Stomach (tissue), 9 donors: Measurements from ENCODE around the gene CHST6. TPM values are rescaled to one million over a fixed set of nuclear protein-coding genes. Genes with fewer than 3 reads are reported as not detected.

Experiments
- DNase-seq, 2 donors: peaks; one replicate each; pipeline versions ENCODE4 v3.0.0 to v3.0.0-alpha.2; 2013 to 2019
- H3K27ac ChIP-seq, 5 donors: fragments of 200-600 bp in 4 of 5; sonication (generic) in 4 of 5; one replicate each; pipeline ENCODE4 v1.5.1; 2013 to 2019; ENCODE audit warnings: mild to moderate bottlenecking in 1 of 5, moderate library complexity in 1 of 5
- H3K27me3 ChIP-seq, 3 donors: fragments of 200-600 bp; sonication (generic); one replicate each; pipeline ENCODE4 v1.5.1; 2017 to 2019; ENCODE audit warnings: mixed run types in 1 of 3
- H3K36me3 ChIP-seq, 4 donors: fragments of 200-600 bp; sonication (generic); 1 replicate in 3 of 4; 2 replicates in 1 of 4; pipeline ENCODE4 v1.5.1; 2016 to 2019
- H3K4me1 ChIP-seq, 4 donors: fragments of 200-600 bp; sonication (generic); one replicate each; pipeline ENCODE4 v1.5.1; 2016 to 2019
- H3K4me3 ChIP-seq, 4 donors: fragments of 200-600 bp; sonication (generic) in 3 of 4; one replicate each; pipeline ENCODE4 v1.5.1; 2016 to 2019; ENCODE audit warnings: mild to moderate bottlenecking in 1 of 4
- H3K9me3 ChIP-seq, 4 donors: fragments of 200-600 bp; sonication (generic); one replicate each; pipeline ENCODE4 v1.5.1; 2016 to 2019
- CTCF ChIP-seq, 7 experiments: fragments of 450-650 bp in 4 of 7; fragments of 200-600 bp in 3 of 7; sonication (generic) in 3 of 7; IDR thresholded peaks; one replicate each; pipeline ENCODE4 v1.5.1; 2016 to 2019; ENCODE audit warnings: antibody characterized with exemption in 7 of 7, control low read depth in 2 of 7, mild to moderate bottlenecking in 1 of 7
- EP300 ChIP-seq: sonication (generic); formaldehyde crosslinking; IDR thresholded peaks from one replicate; pipeline ENCODE4 v1.6.1; 2017; ENCODE audit warnings: antibody characterized with exemption
- POLR2A ChIP-seq, 4 donors: fragments of 450-650 bp; IDR thresholded peaks; one replicate each; pipeline ENCODE4 v1.6.1; 2016; ENCODE audit warnings: antibody characterized with exemption in 4 of 4, control low read depth in 2 of 4, mild to moderate bottlenecking in 1 of 4, moderate library complexity in 1 of 4
- POLR2AphosphoS5 ChIP-seq, 3 donors: sonication (generic); formaldehyde crosslinking; IDR thresholded peaks; one replicate each; pipeline ENCODE4 v1.6.1; 2016; ENCODE audit warnings: antibody characterized with exemption in 3 of 3
- WGBS, 5 donors: extraction: QIAGEN DNeasy Blood & Tissue Kit in 3 of 5; methylation state at CpG; one replicate each; pipeline versions ENCODE4 v1.1.5 to v1.1.7; 2013 to 2018; 5-methylcytosine and 5-hydroxymethylcytosine counted together
- intact Hi-C: fragments of 100-400 bp; cut with DNase I; formaldehyde crosslinking; loops from one replicate; pipeline ENCODE4 v1.15.1; 2023; ENCODE audit warnings: low total_unique reads
- polyA plus RNA-seq, 3 donors: library from polyadenylated mRNA; stranded (reverse); fragments of 200-250 nt; gene quantifications; one replicate each; pipeline ENCODE4 v1.2.3, GENCODE V29; 2013
- total RNA-seq, 5 donors: library from RNA; depleted of rRNA; stranded (reverse); fragments of >200 nt; gene quantifications; one replicate each; pipeline versions ENCODE4 v1.1.0 to v1.2.3, GENCODE V29; 2014 to 2016
- donor health status: healthy with polysubstance abuse.
- donor health status: Bipolar disorder and iron deficiency.
- donor health status: healthy.

The CHST6 gene
- total and polyA plus RNA-seq, 8 donors: 0.23 to 0.73 (median 0.29) TPM; not detected in 5

- intact Hi-C loops: no loop called here
- Histone ChIP-seq H3K27ac (no peak overlapping the region), H3K4me3 (no peak overlapping the region), H3K36me3 (peaks cover 0 to 45% (median 40%) of the 10 kb centered on the region in 4 donors), H3K27me3 (no peaks in the 10 kb centered on the region), H3K4me1 (no peaks in the 10 kb centered on the region), H3K9me3 (no peaks in the 10 kb centered on the region)
- DNase-seq: no peak
- TF ChIP-seq POLR2A (IDR thresholded peaks at IDR 0.05) (no peak), CTCF (IDR thresholded peaks at IDR 0.05) (no peak), POLR2AphosphoS5 (IDR thresholded peaks at IDR 0.05) (no peak), EP300 (no peak)
These were observed 48.8 kb downstream of the CHST6 start for GRCh38 chr16:75446416-75446815.

GRCh38 chr16:75445298-75445697 is 49.9 kb downstream of the CHST6 start:
- no peak overlapping the region for H3K4me3 ChIP-seq
- no peaks in the 10 kb centered on the region for H3K27me3 ChIP-seq
- H3K36me3 ChIP-seq: peaks cover 0 to 34% (median 29%) of the 10 kb centered on the region in 4 donors
- no peaks in the 10 kb centered on the region for H3K9me3 ChIP-seq
- no peak overlapping the region for H3K27ac ChIP-seq
- intact Hi-C loops: no loop called here
- 67 to 89% (median 79%) methylated on average over 5 of the region's 5 CpGs for WGBS, 5 donors
- no peaks in the 10 kb centered on the region for H3K4me1 ChIP-seq
- DNase-seq: no peak
- TF ChIP-seq EP300: no peak
- no peak for TF ChIP-seq POLR2A (IDR thresholded peaks at IDR 0.05)

GRCh38 chr16:75443298-75443697 is 51.9 kb downstream of the CHST6 start:
- Histone ChIP-seq H3K27ac (no peak overlapping the region), H3K9me3 (no peaks in the 10 kb centered on the region), H3K4me1 (no peaks in the 10 kb centered on the region), H3K36me3 (peaks cover 0 to 19% (median 15%) of the 10 kb centered on the region in 4 donors), H3K4me3 (no peak overlapping the region), H3K27me3 (no peaks in the 10 kb centered on the region)
- intact Hi-C loops: no loop called here
- no peak for DNase-seq
- 73 to 81% (median 80%) methylated on average over 3 of the region's 3 CpGs for WGBS, 5 donors
- no peak for TF ChIP-seq POLR2A (IDR thresholded peaks at IDR 0.05)
- no peak for TF ChIP-seq CTCF (IDR thresholded peaks at IDR 0.05)
- TF ChIP-seq EP300: no peak
- TF ChIP-seq POLR2AphosphoS5 (IDR thresholded peaks at IDR 0.05): no peak

GRCh38 chr16:75433732-75434413 is 61.4 kb downstream of the CHST6 start:
- H3K36me3 ChIP-seq: no peaks in the 10 kb centered on the region
- DNase-seq: peak; percentile 71 to 96
- H3K4me1 ChIP-seq: peaks cover 0 to 43% (median 30%) of the 10 kb centered on the region in 4 donors
- WGBS, 5 donors: 1 to 4% (median 3%) methylated on average over 32 of the region's 32 CpGs
- TF ChIP-seq POLR2AphosphoS5 (IDR thresholded peaks at IDR 0.05) (peak; percentile 60 to 63 (median 61)), POLR2A (IDR thresholded peaks at IDR 0.05) (peak in 1 of 4 donors; percentile 18), CTCF (IDR thresholded peaks at IDR 0.05) (no peak)
- H3K27me3 ChIP-seq: no peaks in the 10 kb centered on the region
- no peaks in the 10 kb centered on the region for H3K9me3 ChIP-seq
- peak overlapping the region; percentile 88 to 97 (median 95) for H3K27ac ChIP-seq
- intact Hi-C loops: no loop called here
- peak overlapping the region; percentile 64 to 95 (median 82) for H3K4me3 ChIP-seq
